ENCODE measurements around the gene COPA.

COPA gene

GRCh38 chr1:160277987-160278386 lies 65.1 kb downstream of the COPA start:
- no peak for DNase-seq (ENCODE audit: extremely low spot score)
- no peak for TF ChIP-seq PKNOX1 (IDR thresholded peaks at IDR 0.05)
- no peak for TF ChIP-seq ARNT (IDR thresholded peaks at IDR 0.05)
- no peak for TF ChIP-seq HDGF (IDR thresholded peaks at IDR 0.05; ENCODE audit: borderline replicate concordance)
- no peak for TF ChIP-seq L3MBTL2 (conservative IDR thresholded peaks at IDR 0.05)
- TF ChIP-seq ELF4 (IDR thresholded peaks at IDR 0.05), result no peak
- TF ChIP-seq FOXA1 (IDR thresholded peaks at IDR 0.05), result no peak
- TF ChIP-seq TARDBP (IDR thresholded peaks at IDR 0.05), result no peak
- no peak for TF ChIP-seq SP1 (IDR thresholded peaks at IDR 0.05)
- TF ChIP-seq BHLHE40 (IDR thresholded peaks at IDR 0.05; ENCODE audit: borderline replicate concordance), result no peak
- TF ChIP-seq FOXK2 (IDR thresholded peaks at IDR 0.05), result no peak
- no peak for TF ChIP-seq SUZ12 (IDR thresholded peaks at IDR 0.05)
- no peak for TF ChIP-seq LEF1 (IDR thresholded peaks at IDR 0.05; ENCODE audit: borderline replicate concordance)
- TF ChIP-seq FOXM1 (IDR thresholded peaks at IDR 0.05; ENCODE audit: borderline replicate concordance), result no peak
- TF ChIP-seq CTBP1 (IDR thresholded peaks at IDR 0.05; ENCODE audit: borderline replicate concordance), result no peak
- TF ChIP-seq ZNF384 (IDR thresholded peaks at IDR 0.05), result no peak
- no peak for TF ChIP-seq NFRKB (IDR thresholded peaks at IDR 0.05)
- ChIA-PET CTCF (no interaction called here), POLR2A (interaction anchor here (0.7 kb wide), 1 partner anchor 15 kb away, joined by 4 read pairs; the partner anchor contains the start of gene DCAF8)

- CTCF ChIA-PET, result no interaction called here
- POLR2A ChIA-PET, result interaction anchor here (2.2 kb wide), 1 partner anchor 7 kb away, joined by 9 read pairs; the partner anchor contains the start of gene PEX19
- no peak for DNase-seq (ENCODE audit: extremely low spot score)
- no peak for TF ChIP-seq FOXM1 (IDR thresholded peaks at IDR 0.05; ENCODE audit: borderline replicate concordance)
- no peak for TF ChIP-seq HDGF (IDR thresholded peaks at IDR 0.05; ENCODE audit: borderline replicate concordance)
- no peak for TF ChIP-seq ZNF384 (IDR thresholded peaks at IDR 0.05)
Observed at GRCh38 chr1:160277330-160277729, 65.7 kb downstream of the COPA start.

- POLR2A ChIA-PET, result interaction anchor here (1.3 kb wide), 1 partner anchor 9 kb away, joined by 5 read pairs; the partner anchor contains the start of gene DCAF8
- CTCF ChIA-PET, result no interaction called here
- no peak for TF ChIP-seq FOXM1 (IDR thresholded peaks at IDR 0.05; ENCODE audit: borderline replicate concordance)
- no peak for TF ChIP-seq NFRKB (IDR thresholded peaks at IDR 0.05)
- no peak for TF ChIP-seq TARDBP (IDR thresholded peaks at IDR 0.05)
- TF ChIP-seq FOXK2 (IDR thresholded peaks at IDR 0.05), result no peak
- TF ChIP-seq HDGF (IDR thresholded peaks at IDR 0.05; ENCODE audit: borderline replicate concordance), result no peak
- no peak for TF ChIP-seq CTBP1 (IDR thresholded peaks at IDR 0.05; ENCODE audit: borderline replicate concordance)
- TF ChIP-seq SUZ12 (IDR thresholded peaks at IDR 0.05), result no peak
- TF ChIP-seq LEF1 (IDR thresholded peaks at IDR 0.05; ENCODE audit: borderline replicate concordance), result no peak
- no peak for TF ChIP-seq PKNOX1 (IDR thresholded peaks at IDR 0.05)
- DNase-seq (ENCODE audit: extremely low spot score), result no peak
Observed at GRCh38 chr1:160271025-160271424, 72.0 kb downstream of the COPA start.

- ChIA-PET CTCF (interaction anchor here (0.7 to 0.8 kb wide), 2 partner anchors 14 to 78 kb away, joined by 3 to 4 read pairs; no protein-coding TSS in a partner anchor), POLR2A (interaction anchor here (1.0 to 1.9 kb wide), 2 partner anchors 9 to 21 kb away, joined by 4 to 6 read pairs; no protein-coding TSS in a partner anchor)
- TF ChIP-seq ELF4 (IDR thresholded peaks at IDR 0.05), result no peak
- TF ChIP-seq SUZ12 (IDR thresholded peaks at IDR 0.05), result no peak
- DNase-seq (ENCODE audit: extremely low spot score), result no peak
Observed at GRCh38 chr1:160267284-160267991, 75.6 kb downstream of the COPA start.

- no peak for DNase-seq (ENCODE audit: extremely low spot score)
- CTCF ChIA-PET, result no interaction called here
- TF ChIP-seq PKNOX1 (IDR thresholded peaks at IDR 0.05) (no peak), SP1 (IDR thresholded peaks at IDR 0.05) (no peak), LEF1 (IDR thresholded peaks at IDR 0.05; ENCODE audit: borderline replicate concordance) (no peak), FOXK2 (IDR thresholded peaks at IDR 0.05) (no peak), FOXA1 (IDR thresholded peaks at IDR 0.05) (no peak)
- POLR2A ChIA-PET, result no interaction called here
Observed at GRCh38 chr1:160264795-160265307, 78.2 kb downstream of the COPA start.

- CTCF ChIA-PET, result interaction anchor here (0.9 to 2.4 kb wide), 3 partner anchors 10 to 177 kb away, joined by 3 to 13 read pairs (median 9); no protein-coding TSS in a partner anchor
- TF ChIP-seq ELF4 (IDR thresholded peaks at IDR 0.05) (peak; percentile 52; the same call in 1 of the 2 replicates), SP1 (IDR thresholded peaks at IDR 0.05) (no peak), FOXK2 (IDR thresholded peaks at IDR 0.05) (no peak), NFRKB (IDR thresholded peaks at IDR 0.05) (peak; percentile 73)
- peak; percentile 98 for DNase-seq (ENCODE audit: extremely low spot score)
- POLR2A ChIA-PET, result interaction anchor here (0.9 to 1.4 kb wide), 19 partner anchors 8 to 892 kb away, joined by 3 to 15 read pairs (median 3); partner anchors contain the start of genes PEX19, PIGM and UFC1
Observed at GRCh38 chr1:160261893-160262794, 80.9 kb downstream of the COPA start, which contains the start of gene DCAF8. TSS of gene DCAF8 (minus strand) at chr1:160262549. CDS start at chr1:160244008, 18,541 bp downstream.

Data from HEK293T (cell line).